ENCODE data around the gene NSUN3.

DNA sequence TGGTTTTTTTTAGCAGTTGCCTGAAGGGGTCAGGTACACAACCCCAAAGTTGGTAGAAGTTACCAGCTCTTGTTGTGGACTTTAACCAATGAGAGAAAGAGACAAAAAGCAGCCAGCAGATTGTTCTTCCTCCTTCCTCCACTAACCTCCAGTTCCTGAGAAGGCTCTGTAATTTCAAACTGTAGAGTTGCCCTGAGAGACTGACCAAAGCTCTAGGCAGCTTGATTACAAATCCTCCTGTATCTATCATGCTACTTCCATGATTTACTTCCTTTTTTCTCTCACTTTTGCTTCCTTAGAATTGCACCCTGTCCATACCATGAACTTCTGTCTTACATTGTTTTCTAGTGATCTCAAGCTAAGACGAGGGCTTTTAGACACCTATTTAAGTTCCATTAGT, 29.2 kb downstream of the NSUN3 start:
- TF ChIP-seq EZH2 (IDR thresholded peaks at IDR 0.05; ENCODE audit: low read depth), result no peak
- TF ChIP-seq, protein P1, sequence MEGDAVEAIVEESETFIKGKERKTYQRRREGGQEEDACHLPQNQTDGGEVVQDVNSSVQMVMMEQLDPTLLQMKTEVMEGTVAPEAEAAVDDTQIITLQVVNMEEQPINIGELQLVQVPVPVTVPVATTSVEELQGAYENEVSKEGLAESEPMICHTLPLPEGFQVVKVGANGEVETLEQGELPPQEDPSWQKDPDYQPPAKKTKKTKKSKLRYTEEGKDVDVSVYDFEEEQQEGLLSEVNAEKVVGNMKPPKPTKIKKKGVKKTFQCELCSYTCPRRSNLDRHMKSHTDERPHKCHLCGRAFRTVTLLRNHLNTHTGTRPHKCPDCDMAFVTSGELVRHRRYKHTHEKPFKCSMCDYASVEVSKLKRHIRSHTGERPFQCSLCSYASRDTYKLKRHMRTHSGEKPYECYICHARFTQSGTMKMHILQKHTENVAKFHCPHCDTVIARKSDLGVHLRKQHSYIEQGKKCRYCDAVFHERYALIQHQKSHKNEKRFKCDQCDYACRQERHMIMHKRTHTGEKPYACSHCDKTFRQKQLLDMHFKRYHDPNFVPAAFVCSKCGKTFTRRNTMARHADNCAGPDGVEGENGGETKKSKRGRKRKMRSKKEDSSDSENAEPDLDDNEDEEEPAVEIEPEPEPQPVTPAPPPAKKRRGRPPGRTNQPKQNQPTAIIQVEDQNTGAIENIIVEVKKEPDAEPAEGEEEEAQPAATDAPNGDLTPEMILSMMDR (conservative IDR thresholded peaks at IDR 0.05), result no peak
